Astrocyte of the cerebellum (primary cell): ENCODE measurements around the gene BIN2.
"Not testable (repeated sequence)": the region's sequence is repeated elsewhere in the genome, so short reads cannot be mapped to it uniquely, and the experiment has no call there.

ENCODE experiments used
- DNase-seq: peaks from one replicate; pipeline ENCODE4 v3.0.0-alpha.2; 2011; ENCODE audit warnings: low read depth
- H3K4me3 ChIP-seq: 2 replicates; pipeline ENCODE4 v1.5.1; 2011; ENCODE audit warnings: mild to moderate bottlenecking, low read depth, low read length, moderate library complexity
- in situ Hi-C: cut with HindIII; loops from 2 replicates; pipeline ENCODE4 v1.10.0; 2017; ENCODE audit warnings: low sequenced_read_pairs
- TF ChIP-seq, protein P1 (sequence below): IDR thresholded peaks from 2 replicates; pipeline ENCODE4 v1.5.1; 2012; ENCODE audit warnings: low read length, low read depth, moderate library complexity, mild to moderate bottlenecking; ENCODE audit errors: missing control alignments

The BIN2 gene

GRCh38 chr12:51320695-51321320, 3.2 kb downstream of the BIN2 start:
- no peak overlapping the region for H3K4me3 ChIP-seq
- TF ChIP-seq, protein P1, sequence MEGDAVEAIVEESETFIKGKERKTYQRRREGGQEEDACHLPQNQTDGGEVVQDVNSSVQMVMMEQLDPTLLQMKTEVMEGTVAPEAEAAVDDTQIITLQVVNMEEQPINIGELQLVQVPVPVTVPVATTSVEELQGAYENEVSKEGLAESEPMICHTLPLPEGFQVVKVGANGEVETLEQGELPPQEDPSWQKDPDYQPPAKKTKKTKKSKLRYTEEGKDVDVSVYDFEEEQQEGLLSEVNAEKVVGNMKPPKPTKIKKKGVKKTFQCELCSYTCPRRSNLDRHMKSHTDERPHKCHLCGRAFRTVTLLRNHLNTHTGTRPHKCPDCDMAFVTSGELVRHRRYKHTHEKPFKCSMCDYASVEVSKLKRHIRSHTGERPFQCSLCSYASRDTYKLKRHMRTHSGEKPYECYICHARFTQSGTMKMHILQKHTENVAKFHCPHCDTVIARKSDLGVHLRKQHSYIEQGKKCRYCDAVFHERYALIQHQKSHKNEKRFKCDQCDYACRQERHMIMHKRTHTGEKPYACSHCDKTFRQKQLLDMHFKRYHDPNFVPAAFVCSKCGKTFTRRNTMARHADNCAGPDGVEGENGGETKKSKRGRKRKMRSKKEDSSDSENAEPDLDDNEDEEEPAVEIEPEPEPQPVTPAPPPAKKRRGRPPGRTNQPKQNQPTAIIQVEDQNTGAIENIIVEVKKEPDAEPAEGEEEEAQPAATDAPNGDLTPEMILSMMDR = no peak
- DNase-seq = no peak
- in situ Hi-C loops = no loop called here

DNA sequence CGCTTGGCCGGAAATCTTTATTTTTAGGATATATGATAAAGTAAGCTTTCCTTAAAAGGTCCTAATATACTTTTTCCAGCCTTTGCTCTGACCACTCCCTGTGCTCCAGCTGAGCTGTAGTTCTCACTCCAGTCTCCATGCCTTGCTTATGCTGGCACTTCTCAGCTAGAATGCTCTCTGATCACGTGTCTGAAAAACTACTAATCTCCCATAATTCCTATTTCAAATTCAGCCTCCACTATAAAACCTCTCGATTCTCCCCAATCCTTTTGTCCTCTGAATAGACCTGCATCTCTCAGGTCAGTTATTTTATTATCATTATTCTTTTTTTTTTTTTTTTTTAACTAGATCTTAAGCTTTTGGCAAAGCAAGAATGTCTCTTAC, 3.7 kb downstream of the BIN2 start:
- no peak for DNase-seq
- TF ChIP-seq, protein P1 = no peak
- no peak overlapping the region for H3K4me3 ChIP-seq
- in situ Hi-C loops = no loop called here

DNA sequence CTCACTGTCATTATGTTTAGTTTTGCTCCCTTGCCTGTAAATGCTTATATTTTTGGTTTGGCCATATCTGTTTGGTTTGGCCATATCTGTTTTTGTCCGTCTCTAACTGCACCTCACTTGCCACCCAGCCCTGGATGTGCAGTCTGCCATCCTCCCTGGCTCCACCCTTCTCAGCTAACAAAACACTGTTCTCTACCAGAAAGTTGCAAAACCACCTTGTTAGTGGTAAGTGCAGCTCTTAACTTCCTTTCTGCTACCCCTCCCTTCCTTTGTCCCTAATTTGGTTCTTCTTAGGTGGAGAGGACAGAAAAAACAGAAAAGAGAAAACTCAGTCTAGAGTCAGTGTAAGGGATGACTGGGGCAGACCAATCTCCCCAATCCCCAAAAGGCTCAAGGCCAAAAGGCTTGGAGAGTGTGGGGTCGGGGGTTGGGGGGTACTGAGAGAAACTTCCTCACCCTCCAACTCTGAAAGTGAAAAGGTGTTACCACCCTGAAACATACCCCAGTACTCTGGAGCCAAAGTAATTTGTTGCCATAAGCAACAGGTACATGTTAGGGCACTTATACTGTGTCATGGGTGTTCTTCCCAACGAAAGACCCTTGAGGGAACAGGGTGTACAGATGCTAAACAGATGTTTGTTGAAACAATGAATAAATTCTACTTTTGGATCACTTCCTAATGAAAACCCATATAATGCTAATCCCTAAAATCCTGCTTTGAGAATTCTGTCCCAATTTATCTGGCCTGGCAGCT, 5.0 kb downstream of the BIN2 start:
- TF ChIP-seq, protein P1 = no peak
- no peak for DNase-seq
- in situ Hi-C loops = no loop called here
- no peak overlapping the region for H3K4me3 ChIP-seq

DNA sequence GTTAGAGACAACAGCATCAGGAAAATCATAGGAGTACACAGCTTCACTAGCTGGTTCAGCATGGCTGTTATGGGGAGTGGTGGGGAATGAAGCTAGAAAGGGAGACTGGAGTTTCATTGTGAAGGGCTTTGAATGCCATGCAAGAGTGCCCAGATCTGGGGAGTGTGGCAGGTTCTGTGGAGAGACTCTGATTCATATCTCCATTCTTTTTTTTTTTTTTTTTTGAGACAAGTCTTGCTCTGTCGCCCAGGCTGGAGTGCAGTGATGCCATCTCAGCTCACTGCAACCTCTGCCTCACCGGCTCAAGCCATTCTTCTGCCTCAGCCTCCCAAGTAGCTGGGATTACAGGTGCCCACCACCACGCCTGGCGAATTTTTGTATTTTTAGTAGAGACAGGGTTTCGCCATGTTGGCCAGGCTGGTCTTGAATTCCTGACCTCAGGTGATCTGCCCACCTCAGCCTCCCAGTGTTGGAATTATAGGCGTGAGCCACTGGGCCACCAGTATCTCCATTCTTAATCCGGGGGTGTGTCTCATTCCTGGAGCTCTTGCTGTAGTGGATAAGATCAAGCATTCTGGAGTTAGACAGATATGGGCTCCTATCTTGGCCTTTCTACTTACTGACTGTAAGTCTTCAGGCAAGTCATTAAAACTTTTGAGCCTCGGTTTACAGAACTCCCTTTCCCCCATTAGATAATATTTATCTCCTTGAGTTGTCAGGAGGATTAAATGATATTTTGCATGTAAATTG, 5.7 kb downstream of the BIN2 start:
- in situ Hi-C loops, H3K4me3 ChIP-seq, DNase-seq: not testable (repeated sequence)

DNA sequence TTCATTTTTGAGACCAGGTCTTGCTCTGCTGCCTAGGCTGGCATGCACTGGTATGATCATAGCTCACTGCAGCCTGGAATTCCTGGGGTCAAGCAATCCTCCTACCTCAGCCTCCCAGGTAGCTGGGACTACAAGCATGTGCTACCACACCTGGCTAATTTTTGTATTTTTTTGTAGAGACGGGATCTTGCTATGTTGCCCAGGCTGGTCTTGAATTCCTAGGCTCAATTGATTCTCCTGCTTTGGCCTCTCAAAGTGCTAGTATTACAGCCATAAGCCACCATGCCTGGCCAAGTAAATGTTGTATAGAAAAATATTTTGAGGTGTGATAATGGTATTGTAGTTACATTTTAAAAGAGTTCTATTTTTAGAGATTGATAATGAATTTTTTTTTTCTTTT, 12.6 kb downstream of the BIN2 start:
- in situ Hi-C loops = no loop called here
- no peak for DNase-seq
- H3K4me3 ChIP-seq = no peak overlapping the region
- TF ChIP-seq, protein P1 = no peak

GRCh38 chr12:51307655-51308593, 16.1 kb downstream of the BIN2 start:
- peak; percentile 63 for DNase-seq
- TF ChIP-seq, protein P1 = no peak
- in situ Hi-C loops = no loop called here
- H3K4me3 ChIP-seq = no peak overlapping the region
